Left lobe of liver (tissue), 2 donors: Measurements from ENCODE around the gene SRSF11. TPM values are rescaled to one million over a fixed set of nuclear protein-coding genes. Genes with fewer than 3 reads are reported as not detected.
A peak's percentile ranks its signal among the peaks of the same experiment; 100 is the strongest.

Experiments
- ATAC-seq: fragments of 200-7000 bp; cut with Tn5 transposase; one replicate; pipeline ENCODE4 v1.9.1; 2020; ENCODE audit warnings: mild to moderate bottlenecking, moderate library complexity
- DNase-seq: peaks from one replicate; pipeline ENCODE4 v3.0.0-alpha.2; 2020; ENCODE audit warnings: low spot score
- total RNA-seq: library from RNA; stranded (reverse); gene quantifications from one replicate; pipeline ENCODE4 v1.2.1, GENCODE V29; 2021
- donor health status: DM: no; HTN: no; CAD: no; lungs with moderate emphysema.
- donor health status: DM: no; HTN: yes; CAD: no.

The SRSF11 gene
- total RNA-seq, 1 donor from 2014 or later = 54.7 TPM

- no peak for DNase-seq
- no peak for ATAC-seq
These were observed 503 bp upstream of the SRSF11 start for GRCh38 chr1:70220517-70221237.

GRCh38 chr1:70222716-70223235, 1.6 kb downstream of the SRSF11 start:
- no peak for ATAC-seq
- DNase-seq = no peak

- ATAC-seq (no peak), DNase-seq (no peak)
These were observed 3.8 kb downstream of the SRSF11 start for GRCh38 chr1:70224954-70225353.

- ATAC-seq = no peak
- no peak for DNase-seq
These were observed 6.3 kb downstream of the SRSF11 start for GRCh38 chr1:70227439-70227838.

GRCh38 chr1:70228670-70229069, 7.5 kb downstream of the SRSF11 start:
- ATAC-seq = no peak

GRCh38 chr1:70231475-70231874, 10.3 kb downstream of the SRSF11 start:
- ATAC-seq (no peak), DNase-seq (no peak)

More at GRCh38 chr1:70228670-70229069, 7.5 kb downstream of the SRSF11 start:
- DNase-seq = no peak

- ATAC-seq = no peak
- no peak for DNase-seq
These were observed 13.6 kb downstream of the SRSF11 start for GRCh38 chr1:70234733-70235132.

- ATAC-seq (no peak), DNase-seq (no peak)
These were observed 18.8 kb downstream of the SRSF11 start for GRCh38 chr1:70239940-70240339.

- ATAC-seq (no peak), DNase-seq (no peak)
These were observed 25.9 kb downstream of the SRSF11 start for GRCh38 chr1:70247122-70247521.

GRCh38 chr1:70247768-70248167, 26.6 kb downstream of the SRSF11 start:
- no peak for ATAC-seq
- no peak for DNase-seq

GRCh38 chr1:70248729-70249128, 27.5 kb downstream of the SRSF11 start:
- ATAC-seq (peak; percentile 81), DNase-seq (no peak)

GRCh38 chr1:70256664-70257063, 35.5 kb downstream of the SRSF11 start:
- DNase-seq (no peak), ATAC-seq (peak; percentile 44)

GRCh38 chr1:70264839-70265238, 43.7 kb downstream of the SRSF11 start:
- DNase-seq (no peak), ATAC-seq (no peak)

GRCh38 chr1:70265946-70266345, 44.8 kb downstream of the SRSF11 start:
- ATAC-seq (no peak), DNase-seq (no peak)

- ATAC-seq (no peak), DNase-seq (no peak)
These were observed 56.7 kb downstream of the SRSF11 start for GRCh38 chr1:70277875-70278274.

GRCh38 chr1:70278710-70279109, 57.5 kb downstream of the SRSF11 start:
- DNase-seq (no peak), ATAC-seq (no peak)

GRCh38 chr1:70284366-70284765, 63.2 kb downstream of the SRSF11 start:
- ATAC-seq (no peak), DNase-seq (no peak)

GRCh38 chr1:70286453-70286852, 65.3 kb downstream of the SRSF11 start:
- ATAC-seq (no peak), DNase-seq (no peak)

GRCh38 chr1:70288166-70288565, 67.0 kb downstream of the SRSF11 start:
- DNase-seq (no peak), ATAC-seq (no peak)

GRCh38 chr1:70290218-70290617, 69.0 kb downstream of the SRSF11 start:
- ATAC-seq = no peak
- DNase-seq = no peak

- DNase-seq (no peak), ATAC-seq (peak; percentile 96)
These were observed 72.1 kb downstream of the SRSF11 start for GRCh38 chr1:70293186-70293843.

- DNase-seq (no peak), ATAC-seq (no peak)
These were observed 74.6 kb downstream of the SRSF11 start for GRCh38 chr1:70295749-70296148.
